Ascending aorta (tissue), 2 donors: Measurements from ENCODE around the gene CAMK2D. TPM values are rescaled to one million over a fixed set of nuclear protein-coding genes. Genes with fewer than 3 reads are reported as not detected.

Experiments
- DNase-seq, 2 donors: peaks; one replicate each; pipeline ENCODE4 v3.0.0-alpha.2; 2019; ENCODE audit warnings: low spot score in 2 of 2
- H3K27ac ChIP-seq, 2 donors: fragments of 200-600 bp; sonication (generic); one replicate each; pipeline ENCODE4 v1.5.1; 2016 to 2017; ENCODE audit warnings: mild to moderate bottlenecking in 1 of 2
- H3K27me3 ChIP-seq: fragments of 200-600 bp; sonication (generic); one replicate; pipeline ENCODE4 v1.5.1; 2017
- H3K36me3 ChIP-seq, 2 donors: fragments of 200-600 bp; sonication (generic); one replicate each; pipeline ENCODE4 v1.5.1; 2016
- H3K4me1 ChIP-seq, 2 donors: fragments of 200-600 bp; sonication (generic); one replicate each; pipeline ENCODE4 v1.5.1; 2016 to 2017; ENCODE audit warnings: mild to moderate bottlenecking in 1 of 2
- H3K4me3 ChIP-seq, 2 donors: fragments of 200-600 bp; sonication (generic); one replicate each; pipeline ENCODE4 v1.5.1; 2016 to 2017; ENCODE audit warnings: mild to moderate bottlenecking in 1 of 2
- H3K9me3 ChIP-seq, 2 donors: fragments of 200-600 bp; sonication (generic); one replicate each; pipeline ENCODE4 v1.5.1; 2016
- CTCF ChIP-seq, 3 experiments: fragments of 200-600 bp in 2 of 3; fragments of 450-650 bp in 1 of 3; sonication (generic) in 2 of 3; IDR thresholded peaks; one replicate each; pipeline ENCODE4 v1.5.1; 2016 to 2019; ENCODE audit warnings: antibody characterized with exemption in 3 of 3, mild to moderate bottlenecking in 1 of 3, moderate library complexity in 1 of 3
- intact Hi-C: fragments of 100-400 bp; cut with DNase I; formaldehyde crosslinking; loops from one replicate; pipeline ENCODE4 v1.15.1; 2023
- total RNA-seq: library from RNA; depleted of rRNA; stranded (reverse); fragments of >200 nt; gene quantifications from one replicate; pipeline ENCODE4 v1.1.0, GENCODE V29; 2016

Gene CAMK2D
- total RNA-seq, 1 donor from 2014 or later, result 23.8 TPM

- Histone ChIP-seq H3K4me1 (peaks cover 0 to 16% of the 10 kb centered on the region in 2 donors), H3K27ac (no peak overlapping the region), H3K9me3 (no peaks in the 10 kb centered on the region), H3K4me3 (no peak overlapping the region), H3K36me3 (no peaks in the 10 kb centered on the region), H3K27me3 (no peaks in the 10 kb centered on the region)
- TF ChIP-seq CTCF (IDR thresholded peaks at IDR 0.05), result no peak
- intact Hi-C loops, result no loop called here
- no peak for DNase-seq
Measured at GRCh38 chr4:113405874-113406722, 355.4 kb downstream of the CAMK2D start.

- no peaks in the 10 kb centered on the region for H3K36me3 ChIP-seq
- intact Hi-C loops, result no loop called here
- no peak for DNase-seq
- no peak overlapping the region for H3K27ac ChIP-seq
- peaks cover 0 to 13% of the 10 kb centered on the region in 2 donors for H3K4me1 ChIP-seq
- H3K4me3 ChIP-seq, result no peak overlapping the region
- no peak for TF ChIP-seq CTCF (IDR thresholded peaks at IDR 0.05)
- H3K9me3 ChIP-seq, result no peaks in the 10 kb centered on the region
- H3K27me3 ChIP-seq, result no peaks in the 10 kb centered on the region
Measured at GRCh38 chr4:113404841-113405240, 356.7 kb downstream of the CAMK2D start.

GRCh38 chr4:113404167-113404571 lies 357.4 kb downstream of the CAMK2D start:
- intact Hi-C loops, result no loop called here

More at GRCh38 chr4:113404167-113404571, 357.4 kb downstream of the CAMK2D start:
- no peak for TF ChIP-seq CTCF (IDR thresholded peaks at IDR 0.05)
- no peaks in the 10 kb centered on the region for H3K27me3 ChIP-seq
- H3K36me3 ChIP-seq, result no peaks in the 10 kb centered on the region
- DNase-seq, result no peak
- H3K9me3 ChIP-seq, result no peaks in the 10 kb centered on the region
- H3K4me1 ChIP-seq, result peaks cover 0 to 13% of the 10 kb centered on the region in 2 donors
- H3K4me3 ChIP-seq, result no peak overlapping the region
- H3K27ac ChIP-seq, result no peak overlapping the region

Other genes starting within 250 kb of the CAMK2D start
- 14.6 TPM for gene ARSJ, start 217.9 kb upstream of the CAMK2D start, total RNA-seq